Transverse colon (tissue), 4 donors: ENCODE results near the gene PLCG2. TPM values are rescaled to one million over a fixed set of nuclear protein-coding genes. Genes with fewer than 3 reads are reported as not detected.
A peak's percentile ranks its signal among the peaks of the same experiment; 100 is the strongest.

ENCODE experiments used
- DNase-seq: peaks from one replicate; pipeline ENCODE4 v3.0.0-alpha.2; 2019
- H3K27ac ChIP-seq, 4 donors: fragments of 200-600 bp; sonication (generic); 2 replicates each; pipeline ENCODE4 v1.5.1; 2016 to 2018; ENCODE audit warnings: inconsistent platforms in 4 of 4
- H3K27me3 ChIP-seq: fragments of 200-600 bp; sonication (generic); 2 replicates; pipeline ENCODE4 v1.5.1; 2017; ENCODE audit warnings: inconsistent platforms
- H3K36me3 ChIP-seq, 4 donors: fragments of 200-600 bp; sonication (generic); 2 replicates each; pipeline ENCODE4 v1.5.1; 2017 to 2019; ENCODE audit warnings: inconsistent platforms in 4 of 4
- H3K4me1 ChIP-seq, 4 donors: fragments of 200-600 bp; sonication (generic); 2 replicates each; pipeline ENCODE4 v1.5.1; 2017 to 2020; ENCODE audit warnings: inconsistent platforms in 4 of 4
- H3K4me3 ChIP-seq, 4 donors: fragments of 200-600 bp; sonication (generic); 1 replicate in 1 of 4; 2 replicates in 3 of 4; pipeline versions ENCODE4 v1.5.1 to v1.6.1; 2017 to 2019; ENCODE audit warnings: inconsistent platforms in 4 of 4
- H3K9me3 ChIP-seq, 2 donors: fragments of 200-600 bp; sonication (generic); 2 replicates each; pipeline ENCODE4 v1.5.1; 2017 to 2019; ENCODE audit warnings: inconsistent platforms in 2 of 2
- CTCF ChIP-seq, 5 experiments: fragments of 200-600 bp in 3 of 5; fragments of 450-650 bp in 2 of 5; sonication (generic) in 3 of 5; IDR thresholded peaks; 1 replicate in 2 of 5; 2 replicates in 3 of 5; pipeline ENCODE4 v1.5.1; 2016 to 2017; ENCODE audit warnings: antibody characterized with exemption in 5 of 5, inconsistent platforms in 3 of 5, mild to moderate bottlenecking in 2 of 5, moderate library complexity in 1 of 5
- EP300 ChIP-seq: sonication (generic); formaldehyde crosslinking; IDR thresholded peaks from one replicate; pipeline ENCODE4 v1.6.1; 2017; ENCODE audit warnings: antibody characterized with exemption, low read depth
- POLR2A ChIP-seq: fragments of 450-650 bp; IDR thresholded peaks from one replicate; pipeline ENCODE4 v1.6.1; 2016; ENCODE audit warnings: antibody characterized with exemption, mild to moderate bottlenecking, moderate library complexity
- POLR2AphosphoS5 ChIP-seq, 3 donors: sonication (generic); formaldehyde crosslinking; IDR thresholded peaks; one replicate each; pipeline ENCODE4 v1.6.1; 2016; ENCODE audit warnings: antibody characterized with exemption in 3 of 3
- WGBS, 2 donors: methylation state at CpG; one replicate each; pipeline ENCODE4 v1.1.5; 2018; ENCODE audit warnings: low coverage in 1 of 2; 5-methylcytosine and 5-hydroxymethylcytosine counted together
- in situ Hi-C, 4 donors: fragments of 200-750 bp; cut with MboI; loops; one replicate each; pipeline versions ENCODE4 v1.15.0 to v1.15.1; 2017; ENCODE audit warnings: low sequenced_read_pairs in 3 of 4, low pct_ligation_motif_present in 1 of 4, low pct_unique_long_range_greater_than_20kb in 1 of 4
- intact Hi-C: fragments of 100-400 bp; cut with DNase I; formaldehyde crosslinking; loops from one replicate; pipeline ENCODE4 v1.15.1; 2023; ENCODE audit warnings: low total_unique reads
- total RNA-seq, 4 donors: library from RNA; depleted of rRNA; stranded (reverse); fragments of >200 nt; gene quantifications; one replicate each; pipeline ENCODE4 v1.1.0, GENCODE V29; 2016

The PLCG2 gene
- total RNA-seq, 4 donors from 2014 or later: 9.0 to 65.9 (median 28.6) TPM

- Histone ChIP-seq H3K36me3 (no peaks in the 10 kb centered on the region), H3K4me3 (no peak overlapping the region), H3K27me3 (no peaks in the 10 kb centered on the region), H3K27ac (peak overlapping the region; percentile 44 to 61 (median 49)), H3K4me1 (no peaks in the 10 kb centered on the region), H3K9me3 (no peaks in the 10 kb centered on the region)
- in situ Hi-C loops (no loop called here), intact Hi-C loops (no loop called here)
- 52 to 56% methylated on average over 9 to 12 of the region's 12 CpGs for WGBS, 2 donors
- DNase-seq: peak; percentile 47
- no peak for TF ChIP-seq POLR2A
- no peak for TF ChIP-seq CTCF (IDR thresholded peaks at IDR 0.05)
- no peak for TF ChIP-seq POLR2AphosphoS5 (IDR thresholded peaks at IDR 0.05)
- TF ChIP-seq EP300: no peak
Observed at GRCh38 chr16:81817789-81818567, 38.9 kb downstream of the PLCG2 start.

- H3K4me3 ChIP-seq: no peak overlapping the region
- intact Hi-C loops: no loop called here
- TF ChIP-seq CTCF (IDR thresholded peaks at IDR 0.05) (no peak), POLR2AphosphoS5 (IDR thresholded peaks at IDR 0.05) (no peak)
- H3K36me3 ChIP-seq: no peaks in the 10 kb centered on the region
- DNase-seq: no peak
- H3K27ac ChIP-seq: peak overlapping the region in 3 of 4 donors; percentile 47 to 61 (median 51)
- no peaks in the 10 kb centered on the region for H3K27me3 ChIP-seq
- no peaks in the 10 kb centered on the region for H3K4me1 ChIP-seq
- in situ Hi-C loops: no loop called here
- no peaks in the 10 kb centered on the region for H3K9me3 ChIP-seq
- 60% methylated on average over 1 of the region's 1 CpG for WGBS, 2 donors
Observed at GRCh38 chr16:81818568-81818896, 39.4 kb downstream of the PLCG2 start.

- WGBS, 2 donors: 86% methylated on average over 4 of the region's 4 CpGs; no CpG with 5 or more reads in 1 of the 2 donors
- no peak for DNase-seq
- Histone ChIP-seq H3K27me3 (no peaks in the 10 kb centered on the region), H3K27ac (peak overlapping the region in 2 of 4 donors; percentile 51 to 61), H3K9me3 (no peaks in the 10 kb centered on the region), H3K4me3 (no peak overlapping the region), H3K4me1 (no peaks in the 10 kb centered on the region), H3K36me3 (no peaks in the 10 kb centered on the region)
- intact Hi-C loops: no loop called here
- no peak for TF ChIP-seq EP300
- TF ChIP-seq POLR2A: no peak
- TF ChIP-seq POLR2AphosphoS5 (IDR thresholded peaks at IDR 0.05): no peak
- no peak for TF ChIP-seq CTCF (IDR thresholded peaks at IDR 0.05)
- in situ Hi-C loops: no loop called here
Observed at GRCh38 chr16:81818905-81819304, 39.8 kb downstream of the PLCG2 start.

- in situ Hi-C loops: no loop called here
- Histone ChIP-seq H3K36me3 (no peaks in the 10 kb centered on the region), H3K27ac (peak overlapping the region; percentile 12 to 61 (median 48)), H3K4me1 (no peaks in the 10 kb centered on the region), H3K4me3 (no peak overlapping the region), H3K27me3 (no peaks in the 10 kb centered on the region), H3K9me3 (no peaks in the 10 kb centered on the region)
- TF ChIP-seq EP300 (no peak), CTCF (IDR thresholded peaks at IDR 0.05) (no peak), POLR2A (no peak), POLR2AphosphoS5 (IDR thresholded peaks at IDR 0.05) (no peak)
- intact Hi-C loops: no loop called here
- WGBS, 2 donors: 75 to 80% methylated on average over 1 to 10 of the region's 10 CpGs
- peak; percentile 33 for DNase-seq
Observed at GRCh38 chr16:81821436-81822128, 42.5 kb downstream of the PLCG2 start.
